GM19043 (cell line): Measurements from ENCODE around the gene KRTAP4-3.
"Not testable (repeated sequence)": the region's sequence is repeated elsewhere in the genome, so short reads cannot be mapped to it uniquely, and the experiment has no call there.

Experiments
- ATAC-seq: cut with Tn5 transposase; IDR thresholded peaks from one replicate; pipeline ENCODE4 v1.9.1; 2021; ENCODE audit warnings: low read depth; ENCODE audit not compliant: unreplicated experiment

KRTAP4-3 gene

DNA sequence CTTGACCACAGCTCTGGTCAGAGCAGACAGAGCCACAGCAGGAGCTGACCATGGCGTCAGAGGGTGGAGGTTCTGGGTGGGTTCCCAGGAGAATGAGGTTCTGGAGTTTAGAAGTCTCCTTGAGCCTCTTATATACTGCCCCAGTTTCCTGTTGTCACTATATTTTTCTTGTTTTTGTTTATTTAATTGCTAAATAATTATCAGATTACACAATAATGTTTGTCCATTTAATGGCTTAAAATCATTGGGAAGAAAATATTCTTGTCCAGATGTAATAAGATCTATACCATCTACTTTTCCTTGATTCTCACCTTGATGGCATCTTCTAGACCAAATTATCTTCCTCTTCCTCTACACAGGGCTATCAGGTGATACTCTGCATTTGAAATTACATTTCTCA lies at the start of gene KRTAP4-3:
TSS of gene KRTAP4-3 (minus strand) at position 101 of the 400 bp plus-strand sequence. CDS start at position 52, 49 bp downstream.
- ATAC-seq = no peak

DNA sequence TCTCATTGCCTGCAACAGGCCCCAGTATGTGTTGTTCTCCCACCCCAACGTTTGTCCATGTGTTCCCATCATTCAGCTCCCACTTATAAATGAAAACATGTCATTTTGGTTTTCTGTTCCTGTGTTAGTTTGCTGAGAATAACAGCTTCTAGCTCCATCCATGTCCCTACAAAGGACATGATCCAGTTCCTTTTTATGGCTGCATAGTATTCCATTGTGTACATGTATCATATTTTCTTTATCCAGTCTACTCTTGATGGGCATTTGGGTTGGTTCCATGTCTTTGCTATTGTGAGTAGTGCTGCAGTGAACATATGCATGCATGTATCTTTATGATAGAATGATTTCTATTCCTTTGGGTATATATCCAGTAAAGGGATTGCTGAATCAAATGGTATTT lies 47.7 kb upstream of the KRTAP4-3 start:
- no peak for ATAC-seq

DNA sequence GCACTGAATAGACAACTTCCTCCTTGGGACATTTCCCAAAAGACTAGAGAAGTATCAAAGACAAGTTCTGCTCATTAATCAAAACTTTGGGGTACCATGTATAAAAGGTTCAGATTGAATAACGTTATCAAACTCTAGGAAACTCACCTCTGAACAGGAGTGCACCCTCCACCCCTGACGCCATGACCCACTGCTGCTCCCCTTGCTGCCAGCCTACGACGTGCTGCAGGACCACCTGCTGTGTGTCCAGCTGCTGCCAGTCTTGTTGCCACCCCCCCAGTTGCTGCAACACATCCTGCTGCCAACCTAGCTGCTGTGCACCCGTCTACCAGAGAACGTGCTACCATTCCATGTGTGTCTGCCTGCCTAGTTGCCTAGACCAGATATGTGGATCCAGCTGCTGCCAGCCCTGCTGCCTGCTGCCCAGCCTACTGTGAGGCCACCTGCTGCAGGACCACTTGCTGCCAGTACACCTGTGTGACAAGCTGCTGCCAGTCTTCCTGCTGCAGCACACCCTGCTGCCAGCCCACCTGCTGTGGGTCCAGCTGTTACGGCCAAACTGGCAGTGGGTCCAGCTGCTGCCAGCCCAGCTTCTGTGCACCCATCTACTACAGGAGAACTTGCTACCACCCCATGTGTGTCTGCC lies 44.6 kb upstream of the KRTAP4-3 start:
- no peak for ATAC-seq

DNA sequence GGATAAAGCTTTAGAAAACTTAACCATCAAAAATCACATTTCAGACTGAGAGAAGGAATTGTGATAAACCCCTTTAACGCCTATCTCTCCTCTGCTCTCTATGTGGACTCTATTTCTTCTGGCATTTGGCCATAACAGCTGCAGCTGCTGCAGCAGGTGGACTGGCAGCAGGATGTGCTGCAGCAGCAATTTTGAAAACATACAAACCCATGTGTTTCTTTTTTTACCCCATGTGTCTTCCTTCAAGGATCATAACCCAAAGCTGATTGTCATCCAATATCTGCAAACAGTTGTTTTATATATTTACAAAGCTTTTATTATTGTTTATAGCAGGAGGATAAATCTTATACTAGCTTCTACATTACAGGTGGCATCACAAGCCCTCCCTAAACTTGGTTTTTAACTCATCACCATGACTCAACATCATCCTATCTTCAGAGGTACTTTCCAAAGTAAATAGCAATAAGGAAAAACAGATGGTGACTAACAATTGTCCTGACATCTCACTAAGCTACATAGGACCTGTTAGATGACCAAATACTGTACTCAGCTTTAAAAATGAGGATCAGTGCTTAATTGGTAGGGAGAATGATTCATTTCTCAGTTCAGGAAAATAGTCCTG lies 43.9 kb upstream of the KRTAP4-3 start:
- no peak for ATAC-seq

DNA sequence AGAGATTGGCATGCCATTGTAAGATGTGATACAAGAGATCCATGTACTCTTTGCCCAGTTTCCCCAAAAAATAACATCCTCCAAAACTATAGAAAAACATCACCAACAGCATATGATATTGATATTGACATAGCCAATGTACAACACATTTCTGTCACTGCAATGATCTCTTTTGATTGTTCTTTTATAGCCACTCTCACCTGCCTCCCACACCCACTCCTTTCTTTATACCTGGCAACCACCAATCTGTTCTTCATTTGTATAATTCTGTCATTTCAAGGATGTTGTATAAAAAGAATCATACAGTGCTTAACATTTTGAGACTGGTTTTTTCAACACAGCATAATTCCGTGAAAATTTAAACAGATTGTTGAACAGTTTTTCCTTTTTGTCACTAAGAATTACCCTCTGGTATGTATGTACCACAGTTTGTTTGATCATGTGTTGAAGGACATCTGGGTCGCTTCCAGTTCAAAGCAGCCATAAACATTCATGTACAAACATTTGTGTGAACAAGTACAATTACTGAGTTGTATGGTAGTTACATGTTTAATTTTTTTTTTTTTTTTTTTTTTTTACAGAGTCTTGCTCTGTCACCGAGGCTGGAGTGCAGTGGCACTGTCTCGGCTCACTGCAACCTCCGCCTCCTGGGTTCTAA lies 31.5 kb upstream of the KRTAP4-3 start:
- ATAC-seq = no peak

DNA sequence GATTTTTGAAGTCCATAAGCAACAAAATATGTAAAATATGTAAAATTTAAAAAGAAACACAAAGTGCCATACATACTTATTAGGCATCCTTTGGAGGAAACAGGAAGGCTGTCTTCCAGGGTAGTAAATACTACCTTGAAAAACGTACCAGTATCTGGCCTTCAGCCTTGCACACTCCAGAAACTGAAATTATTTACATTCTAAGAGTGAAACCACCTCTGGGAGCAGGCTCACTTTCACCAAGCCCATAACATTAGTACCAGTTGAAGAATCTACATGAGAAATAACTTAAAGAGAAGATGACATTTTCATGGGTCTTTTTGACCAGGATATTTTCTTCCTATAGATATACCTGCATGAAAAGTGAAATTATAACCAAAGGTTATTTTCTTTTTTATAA lies 28.0 kb upstream of the KRTAP4-3 start:
- ATAC-seq = no peak

DNA sequence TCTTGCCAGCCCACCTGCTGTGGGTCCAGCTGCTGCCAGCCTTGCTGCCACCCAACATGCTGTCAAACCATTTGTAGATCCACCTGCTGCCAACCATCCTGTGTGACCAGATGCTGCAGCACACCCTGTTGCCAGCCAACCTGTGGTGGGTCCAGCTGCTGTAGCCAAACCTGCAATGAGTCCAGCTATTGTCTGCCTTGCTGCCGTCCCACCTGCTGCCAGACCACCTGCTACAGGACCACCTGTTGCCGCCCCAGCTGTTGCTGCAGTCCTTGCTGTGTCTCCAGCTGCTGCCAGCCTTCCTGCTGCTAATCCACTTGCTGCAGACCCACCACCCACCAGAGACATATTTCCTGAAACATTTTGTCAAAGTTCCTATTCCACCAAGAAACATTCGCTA lies 22.3 kb upstream of the KRTAP4-3 start:
- no peak for ATAC-seq

DNA sequence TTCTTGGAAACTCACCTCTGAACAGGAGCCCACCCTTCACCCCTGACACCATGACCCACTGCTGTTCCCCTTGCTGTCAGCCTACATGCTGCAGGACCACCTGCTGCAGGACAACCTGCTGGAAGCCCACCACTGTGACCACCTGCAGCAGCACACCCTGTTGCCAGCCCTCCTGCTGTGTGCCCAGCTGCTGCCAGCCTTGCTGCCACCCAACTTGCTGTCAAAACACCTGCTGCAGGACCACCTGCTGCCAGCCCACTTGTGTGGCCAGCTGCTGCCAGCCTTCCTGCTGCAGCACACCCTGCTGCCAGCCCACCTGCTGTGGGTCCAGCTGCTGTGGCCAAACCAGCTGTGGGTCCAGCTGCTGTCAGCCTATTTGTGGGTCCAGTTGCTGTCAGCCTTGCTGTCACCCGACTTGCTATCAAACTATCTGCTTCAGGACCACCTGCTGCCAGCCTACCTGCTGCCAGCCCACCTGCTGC lies 21.9 kb upstream of the KRTAP4-3 start, which contains the start of gene KRTAP9-1:
TSS of gene KRTAP9-1 (plus strand) at position 51 of the 482 bp plus-strand sequence. CDS start at position 51, 0 bp downstream.
- ATAC-seq = not testable (repeated sequence)

DNA sequence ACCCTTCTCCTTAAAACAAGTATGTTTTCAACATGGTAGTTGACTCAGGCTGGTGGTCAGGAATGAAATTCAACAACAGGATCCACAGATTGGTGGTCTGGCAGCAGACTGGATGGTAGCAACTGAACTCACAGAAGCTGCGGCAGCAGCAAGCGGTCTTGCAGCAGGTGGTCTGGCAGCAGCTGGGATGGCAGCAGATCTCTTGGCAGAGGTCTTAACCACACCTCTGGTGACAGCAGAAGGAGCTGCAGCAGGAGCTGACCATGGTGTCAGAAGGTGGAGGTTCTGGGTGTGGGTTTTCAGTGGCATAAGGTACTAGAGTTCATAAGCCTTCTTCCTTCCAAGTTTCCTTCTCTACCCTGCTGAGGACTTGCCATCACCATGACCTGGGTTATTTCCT lies 18.9 kb upstream of the KRTAP4-3 start:
- ATAC-seq = no peak

DNA sequence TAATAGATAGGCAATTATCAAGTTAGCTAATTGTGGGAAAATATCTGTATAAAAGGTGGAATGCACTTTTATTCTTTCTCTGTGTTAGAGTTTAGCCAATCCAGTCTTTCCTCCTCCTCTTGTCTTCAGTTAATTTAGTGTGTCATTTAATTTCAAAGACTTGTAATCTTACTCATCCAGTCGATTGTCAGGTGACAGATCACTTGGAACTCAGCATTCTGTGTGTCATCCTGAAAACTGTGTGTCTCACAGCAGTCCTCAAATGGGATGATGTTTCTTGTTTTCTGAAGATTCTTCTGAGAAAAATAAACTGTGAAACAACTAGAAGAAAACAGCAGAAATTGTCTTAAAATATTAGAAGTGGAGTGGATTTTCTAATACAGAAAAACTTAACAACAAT lies 17.0 kb upstream of the KRTAP4-3 start:
- no peak for ATAC-seq

DNA sequence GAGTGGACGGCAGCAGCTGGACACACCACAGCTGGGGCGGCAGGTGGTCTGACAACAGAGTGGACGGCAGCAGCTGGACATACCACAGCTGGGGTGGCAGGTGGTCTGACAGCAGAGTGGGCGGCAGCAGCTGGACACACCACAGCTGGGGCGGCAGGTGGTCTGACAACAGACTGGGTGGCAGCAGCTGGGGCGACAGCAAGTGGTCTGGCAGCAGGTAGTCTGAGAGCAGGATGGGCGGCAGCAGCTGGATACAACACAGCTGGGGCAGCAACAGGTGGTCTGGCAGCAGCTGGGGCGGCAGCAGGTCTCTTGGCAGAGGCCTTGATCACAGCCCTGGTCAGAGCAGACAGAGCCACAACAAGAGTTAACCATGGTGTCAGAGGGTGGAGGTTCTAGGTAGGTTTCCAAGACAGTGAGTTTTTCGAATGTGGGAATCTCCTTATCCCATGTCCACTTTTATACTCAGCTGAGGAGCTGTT lies 16.5 kb upstream of the KRTAP4-3 start, which contains the start of gene KRTAP4-1:
TSS of gene KRTAP4-1 (minus strand) at position 432 of the 482 bp plus-strand sequence. CDS start at position 375, 57 bp downstream.
- ATAC-seq = no peak

DNA sequence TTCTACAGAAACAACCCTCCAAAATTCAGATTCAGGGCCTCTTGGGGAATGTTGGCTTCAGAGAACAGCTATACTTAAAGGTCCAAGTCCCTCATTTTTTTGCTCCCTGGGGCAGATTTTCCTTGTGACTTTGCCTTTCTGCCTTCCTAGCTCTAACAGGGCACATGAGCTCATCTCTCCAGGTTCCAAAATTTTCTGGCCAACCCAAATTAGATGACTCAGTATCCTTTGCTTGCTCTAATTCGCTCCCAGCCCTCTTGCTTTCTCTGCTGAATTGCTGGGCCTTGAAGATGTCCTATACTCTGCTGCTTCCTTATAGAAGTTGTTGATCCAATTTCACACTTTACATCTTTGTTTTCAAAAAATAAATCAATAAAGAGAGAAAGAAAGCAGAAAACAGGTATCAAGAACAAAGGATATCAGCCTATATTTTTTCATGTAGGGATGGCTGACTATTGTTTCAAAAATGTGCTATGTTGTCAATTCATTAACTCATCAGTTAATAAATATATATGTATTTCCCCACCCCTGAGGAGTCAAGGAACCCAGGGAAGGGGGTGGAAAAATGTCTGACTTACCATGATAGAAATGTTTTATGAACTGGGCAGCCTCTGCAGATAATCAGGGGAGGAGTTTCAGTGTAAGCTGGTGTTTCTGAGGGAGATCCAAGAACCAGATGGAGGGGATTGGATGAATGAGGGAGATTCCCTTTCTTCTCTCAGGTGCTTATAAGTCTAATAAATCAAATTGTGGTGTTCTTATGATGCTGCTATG lies 11.0 kb upstream of the KRTAP4-3 start:
- no peak for ATAC-seq

DNA sequence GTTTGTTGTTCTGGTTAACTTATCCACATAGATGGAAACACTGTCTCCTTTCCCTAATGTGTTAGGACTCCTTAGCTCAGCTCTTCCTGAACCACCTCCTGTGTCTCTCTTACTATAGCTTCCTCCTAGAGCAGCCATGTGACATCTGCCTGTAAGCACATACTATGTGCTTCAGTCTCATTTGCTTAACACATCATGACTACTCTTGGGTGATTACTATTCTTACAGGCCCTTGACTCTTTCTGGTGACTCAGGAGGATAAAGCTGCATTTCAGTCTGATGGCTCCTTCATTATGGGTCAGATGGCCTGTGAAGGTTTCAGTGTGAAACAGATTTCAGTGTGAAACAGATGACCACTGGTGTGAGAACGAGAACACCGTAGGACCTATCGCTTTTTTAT lies 10.3 kb upstream of the KRTAP4-3 start:
- ATAC-seq = no peak

DNA sequence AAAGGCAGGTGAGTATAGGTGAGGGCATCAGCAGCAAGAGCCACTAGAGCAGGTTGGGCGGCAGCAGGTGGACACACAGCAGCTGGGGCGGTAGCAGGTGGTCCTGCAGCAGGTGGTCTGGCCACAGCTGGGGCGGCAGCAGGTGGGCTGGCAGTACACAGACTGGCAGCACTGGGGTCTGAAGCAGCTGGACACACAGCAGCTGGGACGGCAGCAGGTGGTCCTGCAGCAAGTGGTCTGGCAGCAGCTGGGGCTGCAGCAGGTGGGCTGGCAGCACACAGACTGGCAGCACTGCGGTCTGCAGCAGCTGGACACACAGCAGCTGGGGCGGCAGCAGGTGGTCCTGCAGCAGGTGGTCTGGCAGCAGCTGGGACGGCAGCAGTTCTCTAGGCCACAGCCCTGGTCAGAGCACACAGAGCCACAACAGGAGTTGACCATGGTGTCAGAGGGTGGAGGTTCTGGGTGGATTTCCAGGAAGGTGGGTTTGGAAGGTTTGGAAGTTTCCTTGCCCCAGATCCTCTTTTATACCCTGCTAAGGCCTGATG lies 9.8 kb upstream of the KRTAP4-3 start, which contains the start of gene KRTAP4-2:
TSS of gene KRTAP4-2 (minus strand) at position 495 of the 545 bp plus-strand sequence. CDS start at position 438, 57 bp downstream.
- ATAC-seq = no peak

DNA sequence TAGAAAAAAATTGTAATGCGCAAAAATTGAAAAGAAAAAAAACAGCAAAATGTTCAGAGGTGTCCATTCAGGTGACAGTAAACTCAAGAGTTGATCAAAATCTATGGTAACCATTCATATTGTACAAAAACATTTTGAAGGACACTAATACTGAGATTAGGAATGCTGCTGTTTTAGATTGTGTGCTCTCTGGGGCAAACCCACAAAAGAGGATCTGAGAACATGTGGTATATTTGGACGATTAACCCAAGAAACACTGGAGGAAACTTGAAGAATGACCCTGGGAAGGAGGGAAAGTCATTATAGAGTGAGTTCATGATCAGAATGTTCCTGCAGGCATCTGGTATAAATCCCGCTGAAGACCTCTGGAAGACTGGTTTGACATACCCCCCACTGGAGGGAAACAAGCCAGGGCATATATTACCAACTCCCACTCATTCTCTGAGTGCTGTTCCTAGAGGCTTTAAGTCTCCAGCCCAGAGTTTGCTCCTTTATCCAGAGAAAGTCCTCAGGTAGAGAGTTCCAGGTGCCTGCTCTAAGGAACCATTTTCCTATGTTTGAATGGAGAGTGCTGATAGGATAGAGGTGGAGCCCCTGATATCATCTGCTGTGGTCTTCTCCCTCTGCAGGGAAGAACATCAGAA lies 8.8 kb upstream of the KRTAP4-3 start:
- ATAC-seq = no peak

DNA sequence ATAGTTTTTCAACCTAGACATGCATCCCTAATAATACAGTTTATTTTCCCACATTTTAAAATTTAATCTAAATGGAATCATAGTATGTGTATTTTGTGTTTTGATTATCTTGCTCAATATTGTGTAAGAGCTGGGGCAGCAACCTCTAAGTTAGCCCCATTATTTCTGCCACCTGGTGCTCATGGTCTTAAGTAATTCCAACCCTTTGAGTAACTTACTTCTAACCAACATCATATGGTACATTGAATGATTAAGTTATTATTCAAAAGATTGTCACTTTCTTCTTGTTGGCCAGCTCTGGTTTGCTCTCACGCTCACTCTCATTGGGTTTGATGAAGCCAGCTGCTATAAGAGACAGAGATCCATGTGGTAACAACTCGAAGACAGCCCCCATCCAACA lies 3.9 kb upstream of the KRTAP4-3 start:
- ATAC-seq = no peak

DNA sequence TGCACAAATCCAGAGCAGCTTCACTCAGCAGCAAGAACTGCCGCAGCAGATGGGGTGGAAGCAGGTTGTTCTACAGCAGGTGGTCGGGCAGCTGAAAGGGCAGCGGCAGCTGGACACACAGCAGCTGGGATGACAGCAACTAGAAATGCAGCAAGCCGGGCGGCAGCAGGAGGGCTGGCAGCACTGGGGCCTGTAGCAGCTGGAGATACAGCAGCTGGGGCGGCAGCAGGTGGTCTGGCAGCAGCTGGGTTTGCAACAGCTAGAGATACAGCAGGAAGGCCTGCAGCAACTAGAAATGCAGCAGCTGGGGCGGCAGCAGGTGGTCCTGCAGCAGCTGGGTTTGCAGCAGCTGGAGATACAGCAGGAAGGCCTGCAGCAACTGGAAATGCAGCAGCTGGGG lies 460 bp downstream of the KRTAP4-3 start:
- no peak for ATAC-seq

DNA sequence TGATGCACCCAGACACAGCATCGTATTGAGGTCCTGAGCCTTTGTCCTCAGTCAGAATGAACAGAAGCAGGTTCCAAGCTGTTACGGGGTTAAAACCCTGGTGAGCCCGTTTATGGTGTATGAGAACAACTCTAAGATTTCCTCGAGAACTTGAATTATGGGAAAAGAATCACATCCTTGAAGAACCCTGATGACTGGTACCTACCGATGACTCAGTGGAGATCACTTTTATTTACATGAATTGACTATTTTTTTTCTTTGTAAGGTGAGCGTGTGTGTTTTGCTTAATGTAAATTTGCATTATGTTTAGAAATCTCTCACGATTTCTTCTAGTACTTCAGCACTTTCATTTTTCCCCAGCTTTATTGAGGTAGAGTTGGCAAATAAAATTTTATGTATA lies 4.2 kb downstream of the KRTAP4-3 start:
- ATAC-seq = no peak

DNA sequence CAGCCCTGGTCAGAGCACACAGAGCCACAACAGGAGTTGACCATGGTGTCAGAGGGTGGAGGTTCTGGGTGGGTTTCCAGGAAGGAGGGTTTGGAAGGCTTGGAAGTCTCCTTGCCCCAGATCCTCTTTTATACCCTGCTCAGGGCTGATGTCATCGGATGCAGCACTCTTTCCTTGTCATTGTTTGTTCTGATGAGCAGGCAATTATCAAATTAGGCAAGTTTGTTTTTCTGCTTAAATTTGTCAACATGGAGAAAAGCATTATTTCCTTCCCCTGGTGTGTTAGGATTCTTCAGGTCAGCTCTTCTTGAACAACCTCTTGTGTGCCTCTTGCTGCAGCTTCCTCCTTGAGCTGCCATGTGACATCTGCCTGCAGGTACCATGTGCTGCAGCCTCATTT lies 7.4 kb downstream of the KRTAP4-3 start, which contains the start of gene KRTAP4-4:
TSS of gene KRTAP4-4 (minus strand) at position 101 of the 400 bp plus-strand sequence. CDS start at position 44, 57 bp downstream.
- no peak for ATAC-seq

DNA sequence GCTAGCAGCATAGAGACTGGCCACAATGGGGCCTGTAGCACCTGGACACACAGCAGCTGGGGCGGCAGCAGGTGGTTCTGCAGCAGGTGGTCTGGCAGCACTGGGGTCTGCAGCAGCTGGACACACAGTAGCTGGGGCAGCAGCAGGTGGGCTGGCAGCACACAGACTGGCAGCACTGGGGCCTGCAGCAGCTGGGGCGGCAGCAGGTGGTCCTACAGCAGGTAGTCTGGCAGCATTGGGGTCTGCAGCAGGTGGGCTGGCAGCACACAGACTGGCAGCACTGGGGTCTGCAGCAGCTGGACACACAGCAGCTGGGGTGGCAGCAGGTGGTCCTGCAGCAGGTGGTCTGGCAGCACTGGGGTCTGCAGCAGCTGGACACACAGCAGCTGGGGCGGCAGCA lies 7.8 kb downstream of the KRTAP4-3 start:
- not testable (repeated sequence) for ATAC-seq
